OCI-M1 (cell line): ENCODE measurements around the gene PTPRK.
A peak's percentile ranks its signal among the peaks of the same experiment; 100 is the strongest.

Experiments
- DNase-seq: peaks from one replicate; lab custom pipeline; 2025; lab: John Stamatoyannopoulos, UW

Gene PTPRK

DNA sequence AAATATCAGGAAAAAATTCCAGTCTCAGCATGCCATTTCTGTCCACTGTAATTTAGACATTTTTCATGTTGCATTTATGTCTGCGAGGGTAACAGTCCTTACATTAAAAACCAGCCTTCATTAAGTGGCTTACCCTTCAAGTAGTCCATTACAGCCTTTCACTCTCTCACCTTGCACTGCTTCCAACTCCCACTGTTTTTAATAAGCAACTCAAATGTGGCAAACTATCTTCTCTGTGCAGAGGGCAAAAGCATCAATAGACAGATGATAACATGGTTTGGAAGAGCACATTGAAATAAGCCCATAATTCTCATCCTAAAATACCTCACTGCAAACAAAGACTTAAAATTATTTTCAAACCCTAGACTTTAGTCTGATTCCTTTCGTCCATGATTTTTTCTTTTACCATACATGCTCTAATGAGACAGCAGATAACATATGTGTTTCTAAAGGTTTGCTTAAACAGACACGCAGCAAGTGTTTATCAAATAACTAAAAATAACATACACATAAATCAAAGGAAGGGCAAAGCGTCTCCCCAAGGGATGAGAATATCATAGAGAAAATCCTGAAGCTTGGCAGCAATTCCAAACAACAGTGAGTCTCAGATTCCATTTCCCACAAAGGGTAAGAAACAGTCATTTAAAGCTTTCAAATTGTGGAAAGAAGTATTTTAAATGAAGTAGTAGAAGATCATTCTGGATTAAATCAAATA lies 130.4 kb downstream of the PTPRK start:
- DNase-seq: no peak

DNA sequence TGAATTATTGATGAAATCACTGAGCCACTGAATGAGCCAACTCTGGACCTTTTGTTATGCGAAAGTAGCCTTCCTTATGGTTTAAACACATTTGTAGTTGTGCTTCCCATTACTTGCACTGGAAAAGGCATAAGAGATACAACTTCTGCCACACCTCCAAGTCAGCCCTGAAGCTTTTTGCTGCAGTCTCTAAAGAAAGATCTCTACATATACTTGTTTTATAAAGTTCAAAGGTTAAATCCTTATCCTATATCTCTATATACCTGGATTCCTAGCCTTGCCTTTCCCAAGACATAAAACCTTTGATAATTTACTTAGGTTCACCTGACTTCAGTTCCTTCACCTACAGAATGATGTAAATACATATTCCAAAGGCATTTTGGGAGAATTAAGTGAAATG lies 132.0 kb downstream of the PTPRK start:
- no peak for DNase-seq

DNA sequence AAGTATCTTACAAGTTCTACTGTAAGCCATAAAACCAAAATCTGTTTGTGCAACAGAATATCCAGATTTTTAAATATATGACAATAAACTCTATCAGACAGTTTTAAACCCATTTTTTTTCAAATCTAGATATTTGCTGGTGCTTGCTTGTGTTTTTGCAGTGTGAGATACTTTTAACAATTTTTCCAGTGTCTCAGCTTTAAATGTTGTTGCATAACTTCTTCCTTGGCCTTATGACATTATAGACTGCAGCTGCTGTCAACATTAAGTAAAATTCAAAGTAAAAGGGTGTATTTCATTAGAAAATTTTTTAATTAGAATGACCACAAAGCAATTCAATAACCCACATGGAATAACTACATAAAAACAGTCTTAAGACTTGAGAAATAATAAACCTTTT lies 139.5 kb downstream of the PTPRK start:
- no peak for DNase-seq

DNA sequence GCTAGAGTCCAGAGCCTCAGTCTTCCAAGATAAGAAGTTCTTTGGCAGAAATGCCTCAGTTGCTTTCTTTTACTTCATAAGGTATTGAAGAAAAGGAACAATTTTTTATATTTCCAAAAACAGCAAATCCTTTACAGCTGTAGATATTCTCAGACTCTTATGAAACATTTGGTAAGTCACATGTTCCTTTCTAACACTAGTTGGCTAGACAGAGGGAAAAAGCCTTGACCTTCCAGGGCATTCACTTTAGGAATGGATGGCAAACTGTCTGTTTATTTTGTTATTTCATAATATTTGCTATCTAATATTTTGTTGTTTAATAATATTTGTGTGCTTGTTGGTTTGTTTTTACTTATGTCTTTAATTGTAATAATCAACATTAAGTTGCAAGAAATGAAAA lies 140.8 kb downstream of the PTPRK start:
- DNase-seq: no peak

DNA sequence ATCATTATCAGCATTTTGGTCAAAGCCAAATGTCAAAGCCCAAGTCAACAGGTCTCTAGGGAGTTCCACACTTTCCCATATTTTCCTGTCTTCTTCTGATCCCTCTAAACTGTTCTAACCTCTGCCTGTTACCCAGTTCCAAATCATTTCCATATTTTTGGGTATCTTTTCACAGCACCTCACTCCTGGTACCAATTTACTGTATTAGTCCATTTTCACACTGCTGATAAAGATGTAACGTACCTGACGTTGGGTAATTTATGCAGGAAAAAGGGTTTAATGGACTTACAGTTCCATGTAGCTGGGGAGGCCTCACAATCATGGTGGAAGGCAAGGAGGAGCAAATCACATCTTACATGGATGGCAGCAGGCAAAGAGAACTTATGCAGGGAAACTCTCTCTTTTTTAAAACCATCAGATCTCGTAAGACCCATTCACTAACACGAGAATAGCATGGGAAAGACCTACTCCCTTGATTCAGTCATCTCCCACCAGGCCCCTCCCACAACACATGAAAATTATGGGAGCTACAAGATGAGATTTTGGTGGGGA lies 143.4 kb downstream of the PTPRK start:
- DNase-seq: no peak

DNA sequence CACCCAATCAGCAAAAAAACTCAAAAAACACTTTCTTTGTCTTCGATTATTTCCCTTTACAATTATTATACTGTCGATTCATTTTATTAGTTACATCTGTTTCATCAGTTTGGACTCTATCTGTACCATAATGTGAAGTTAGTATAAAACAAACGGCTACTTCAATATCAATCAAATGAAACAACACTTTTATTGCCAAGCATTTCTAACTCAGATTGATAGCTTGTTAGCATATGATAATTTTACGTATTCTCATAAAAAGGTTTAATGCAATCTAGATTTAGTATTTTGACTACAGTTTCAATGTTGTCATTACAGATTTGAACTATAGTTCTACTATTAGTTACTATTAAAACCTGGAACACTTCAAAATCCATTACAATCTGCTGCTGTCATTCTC lies 149.3 kb downstream of the PTPRK start:
- no peak for DNase-seq

DNA sequence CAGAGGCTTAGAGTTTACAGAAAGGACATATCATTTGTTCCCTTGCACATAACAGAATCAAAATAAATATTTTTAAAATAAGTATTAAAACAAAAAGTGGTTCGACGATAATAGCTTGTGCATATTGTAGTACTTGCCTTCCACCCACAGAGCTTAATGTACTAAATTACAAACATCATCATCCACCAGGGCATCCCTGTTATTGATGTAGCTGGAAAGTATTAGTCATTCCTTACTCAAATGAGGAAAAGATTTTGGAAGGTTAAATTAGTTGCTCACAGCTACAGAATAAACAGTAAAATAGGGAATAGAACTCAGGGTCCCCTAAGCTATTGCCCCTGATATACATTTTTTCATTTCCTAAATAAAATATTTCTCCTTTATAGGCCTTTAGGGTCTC lies 150.3 kb downstream of the PTPRK start:
- peak; percentile 21 for DNase-seq

DNA sequence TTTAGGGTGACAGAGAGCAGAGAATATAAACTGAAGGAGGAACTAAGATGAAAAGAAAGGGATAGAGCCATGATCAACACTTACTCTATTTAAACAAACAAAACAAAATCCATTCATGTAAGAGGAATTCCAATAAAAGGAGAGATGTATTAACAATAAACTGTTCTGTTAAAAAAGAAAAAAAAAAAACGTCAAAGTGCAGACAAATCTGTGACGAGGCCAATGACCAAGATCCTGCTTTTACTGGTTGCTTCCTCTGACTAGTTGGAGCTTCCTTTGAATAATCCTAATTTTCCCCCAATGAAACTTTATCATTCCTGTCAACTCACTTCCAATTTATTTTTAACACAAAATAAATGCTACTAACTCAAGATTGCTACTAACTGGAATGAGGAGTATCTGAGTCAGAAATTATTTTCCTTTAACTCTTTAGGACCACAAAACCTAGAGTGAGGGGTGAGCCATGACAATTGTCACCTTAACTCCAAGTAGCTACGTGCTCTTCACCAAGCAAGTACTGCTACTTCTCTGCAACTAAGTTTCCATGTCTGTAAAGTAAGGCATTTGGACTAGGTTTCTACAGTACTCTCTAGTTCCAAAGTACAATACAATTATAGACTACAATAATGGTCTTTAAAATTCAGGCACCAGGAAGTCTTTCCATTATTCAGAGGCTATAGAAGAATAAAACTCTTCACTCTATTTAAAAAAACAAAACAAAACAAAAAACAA lies 152.0 kb downstream of the PTPRK start:
- no peak for DNase-seq

DNA sequence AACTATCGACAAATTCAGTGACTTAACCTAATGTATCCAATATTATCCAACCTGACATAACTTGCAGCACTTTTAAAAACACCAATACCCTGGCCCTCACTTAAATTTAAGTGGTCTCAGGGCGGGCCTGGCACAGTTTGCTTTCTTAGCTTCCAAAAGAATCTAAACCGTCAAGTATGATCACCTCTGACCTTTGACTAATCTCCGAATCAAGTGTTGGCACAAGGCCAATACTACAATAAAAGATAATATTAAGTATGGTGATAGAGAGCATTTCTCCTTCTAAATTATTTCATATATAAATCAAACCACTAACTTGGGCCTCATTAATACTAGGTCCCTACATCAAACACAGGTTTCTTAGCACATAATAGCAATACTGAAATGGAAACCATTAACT lies 153.0 kb downstream of the PTPRK start:
- DNase-seq: no peak

DNA sequence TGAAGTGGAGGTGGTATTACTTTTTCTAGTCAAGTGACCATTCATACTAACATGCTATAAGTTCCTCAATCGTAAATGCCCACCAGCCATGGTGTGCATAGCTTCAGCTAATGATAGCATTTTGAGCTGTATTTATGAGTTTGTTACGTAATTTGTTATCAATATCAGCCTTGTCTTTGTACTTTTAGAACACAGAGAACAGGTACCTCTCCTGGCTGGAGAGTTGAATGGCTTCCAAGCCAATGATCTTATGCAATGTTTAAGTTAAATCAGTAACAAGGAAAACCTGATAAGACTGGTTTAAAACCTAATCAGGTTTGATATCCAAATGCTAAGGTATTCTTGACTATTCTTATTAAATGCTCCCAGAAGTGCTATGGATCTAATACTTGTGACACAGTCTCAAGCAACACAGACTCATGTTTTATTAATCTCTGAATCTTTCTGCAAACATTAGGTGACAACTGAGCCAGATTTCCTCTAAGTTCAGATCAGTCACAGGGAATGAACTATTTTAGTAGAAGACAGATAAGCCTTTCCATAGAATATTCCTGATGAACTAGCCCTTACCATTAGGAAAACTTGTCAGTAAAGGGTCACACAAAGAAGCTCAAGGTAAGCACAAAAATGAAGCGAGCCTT lies 154.8 kb downstream of the PTPRK start:
- peak; percentile 19 for DNase-seq

DNA sequence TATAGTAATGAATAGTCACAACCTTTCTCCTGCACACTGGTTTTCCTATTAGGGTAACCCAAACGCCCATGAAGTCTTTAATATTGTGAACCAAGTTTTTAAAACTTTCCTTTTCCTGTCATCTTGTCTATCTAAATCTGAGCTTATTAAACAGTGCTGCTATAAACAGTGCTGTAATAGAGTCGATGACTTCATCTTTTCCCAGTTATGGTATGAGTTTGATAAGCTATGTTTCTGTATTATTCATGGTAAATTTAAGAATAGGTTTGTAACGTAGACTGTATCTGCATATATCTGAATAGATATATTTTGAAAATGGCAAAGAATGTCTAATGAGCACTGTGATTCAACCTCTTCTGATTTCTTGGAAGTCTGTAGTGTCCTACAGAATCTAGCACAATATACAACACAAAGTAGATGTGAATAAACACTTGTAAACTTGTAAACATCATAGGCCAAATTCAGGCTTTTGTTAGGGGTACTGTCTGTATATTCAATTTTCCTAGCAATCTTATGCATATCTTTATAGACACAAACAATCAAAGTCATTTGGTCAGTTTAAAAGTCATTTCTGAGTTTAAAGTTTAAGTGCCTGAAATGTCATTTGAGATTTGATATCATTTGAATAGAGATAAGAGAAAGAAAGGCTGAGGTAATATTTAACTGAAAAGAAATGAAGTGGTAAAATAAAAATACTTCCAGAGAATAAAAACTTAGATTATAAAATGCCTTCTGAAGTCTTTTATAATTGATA lies 155.5 kb downstream of the PTPRK start:
- DNase-seq: peak; percentile 16

DNA sequence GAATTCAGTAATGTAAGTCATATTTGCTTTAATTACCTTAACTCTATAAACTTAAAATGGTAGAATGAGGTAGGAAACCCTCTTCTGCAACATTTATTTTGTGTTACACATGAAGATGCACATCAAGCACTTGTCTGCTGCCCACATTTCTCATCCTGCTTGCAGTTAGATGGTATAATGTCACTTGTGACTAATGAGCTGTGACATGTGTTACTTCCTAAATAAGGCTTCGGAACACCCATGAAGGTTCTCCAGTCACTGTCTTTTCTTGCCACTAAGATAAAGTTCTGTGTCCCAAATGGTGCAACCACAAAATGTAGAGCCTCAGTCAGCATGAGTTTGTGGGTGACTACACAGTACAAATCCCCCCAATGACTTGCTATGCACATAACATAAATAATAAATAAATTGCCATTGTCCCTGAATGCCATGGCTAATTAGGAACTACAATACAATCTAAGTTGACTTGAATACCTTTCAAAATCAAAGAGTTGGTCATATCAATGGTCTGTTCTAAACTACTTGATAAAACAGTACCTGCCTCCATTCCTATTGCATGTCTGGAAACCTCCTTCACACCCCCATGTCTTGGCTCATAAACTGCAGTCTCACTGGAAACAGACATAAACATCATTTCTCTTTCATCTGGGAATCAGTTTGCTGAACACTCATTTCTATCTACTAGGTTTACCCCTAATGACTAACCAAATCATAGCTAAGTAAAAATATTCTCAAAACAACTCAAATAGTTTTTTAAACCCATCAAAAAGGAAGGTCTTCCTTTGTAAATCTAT lies 157.2 kb downstream of the PTPRK start:
- no peak for DNase-seq

DNA sequence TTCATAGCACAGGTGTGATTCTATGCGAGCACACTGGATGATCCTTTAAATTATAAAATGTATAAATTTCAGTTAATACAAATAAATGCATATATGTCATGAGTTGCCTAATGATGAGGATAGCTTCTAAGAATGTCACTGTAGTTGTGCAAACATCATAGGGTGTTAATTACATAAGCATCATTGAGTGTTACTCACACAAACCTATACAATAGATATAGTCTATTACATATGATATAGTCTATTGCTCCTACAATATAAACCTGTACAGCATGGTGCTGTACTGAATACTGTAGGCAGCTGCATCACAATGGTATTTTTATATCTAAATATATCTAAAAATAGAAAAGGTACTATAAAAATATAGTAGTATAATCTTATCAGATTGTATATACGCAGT lies 159.0 kb downstream of the PTPRK start:
- DNase-seq: no peak

DNA sequence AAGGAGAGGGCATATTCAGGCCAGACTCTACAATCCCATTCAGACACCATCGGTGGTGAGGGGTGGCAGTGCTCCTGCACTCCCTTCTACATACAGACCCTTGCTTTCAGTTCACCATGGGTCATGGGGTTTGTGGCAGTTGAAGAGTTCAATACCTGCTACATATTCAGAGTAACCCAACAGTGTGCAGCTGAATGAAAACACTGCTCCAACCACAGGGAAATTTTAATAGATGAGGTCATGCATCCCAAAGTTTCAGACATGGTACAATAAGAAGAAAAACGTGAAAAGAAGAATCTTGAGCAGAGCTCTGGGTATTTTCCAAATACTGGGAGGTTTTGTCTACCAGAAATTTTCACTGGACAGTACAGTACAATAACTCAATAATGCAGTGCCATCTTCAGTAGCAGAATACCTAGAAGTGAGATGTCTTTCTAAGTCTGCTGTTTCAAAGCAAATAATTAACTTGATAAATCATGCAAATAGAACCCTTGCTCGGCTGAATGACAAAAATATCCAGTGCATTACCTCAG lies 162.1 kb downstream of the PTPRK start:
- DNase-seq: no peak

DNA sequence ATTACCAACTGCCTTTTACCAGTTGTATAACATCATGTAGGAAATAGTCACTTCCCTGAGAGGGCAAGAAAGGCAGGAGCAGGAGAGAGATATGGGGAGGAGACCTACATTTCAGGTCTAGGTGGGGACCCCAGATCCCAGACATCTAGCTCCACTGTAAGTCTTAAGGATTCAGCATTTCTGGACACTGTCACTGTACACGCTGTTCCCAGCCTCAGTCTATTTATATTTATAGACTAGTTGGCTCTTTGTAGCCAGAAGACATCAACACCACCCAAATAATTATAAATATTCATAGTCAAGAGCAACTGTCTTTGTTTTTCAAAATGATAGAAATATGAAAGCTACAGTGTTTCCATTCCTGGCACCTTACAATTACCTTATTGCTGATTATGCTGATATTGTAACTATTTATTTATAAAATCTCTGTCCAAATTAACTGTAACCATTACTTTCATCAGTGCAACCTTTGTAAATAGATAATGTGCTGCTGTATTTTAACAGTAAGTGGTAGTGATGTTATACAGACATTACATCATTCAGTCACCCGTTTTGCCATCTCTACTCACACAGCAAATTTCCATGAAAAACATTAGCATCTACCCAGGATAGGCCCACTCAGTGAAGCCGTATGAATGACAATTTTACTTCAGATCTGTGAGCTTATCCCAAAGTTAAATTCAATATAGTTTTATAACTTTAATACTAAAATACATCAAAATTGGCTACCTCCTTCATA lies 162.8 kb downstream of the PTPRK start:
- no peak for DNase-seq

DNA sequence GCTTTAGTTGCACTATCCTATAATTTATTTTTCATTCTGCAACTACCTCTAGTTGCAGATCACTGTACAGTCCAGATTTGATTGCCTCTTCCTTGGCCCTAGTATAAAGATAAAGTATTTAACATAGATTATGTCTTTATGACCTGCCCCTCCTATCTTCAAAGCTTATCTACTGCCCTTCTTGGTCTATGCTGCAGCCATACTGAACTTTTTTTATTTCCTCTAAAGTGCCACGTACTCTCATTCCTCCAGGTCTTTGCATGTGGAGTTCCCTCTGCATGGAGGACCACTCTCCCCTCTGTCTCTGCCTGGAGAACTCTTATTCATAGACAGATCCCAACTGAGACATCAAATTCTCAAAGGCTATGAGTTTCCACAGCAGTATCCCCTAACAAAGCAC lies 168.0 kb downstream of the PTPRK start:
- DNase-seq: no peak

DNA sequence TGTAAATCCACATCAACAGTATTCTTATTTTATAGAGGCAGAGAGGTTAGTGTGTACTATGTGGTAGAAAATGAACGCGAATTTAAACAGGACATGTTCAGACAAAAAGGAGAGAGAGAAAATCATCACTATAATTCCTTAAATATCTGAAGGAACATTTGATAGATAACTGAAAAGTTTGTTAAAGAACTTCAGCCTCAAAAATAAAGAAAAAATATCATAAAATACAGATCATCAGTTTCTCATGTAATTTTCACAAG lies 169.2 kb downstream of the PTPRK start:
- DNase-seq: no peak

DNA sequence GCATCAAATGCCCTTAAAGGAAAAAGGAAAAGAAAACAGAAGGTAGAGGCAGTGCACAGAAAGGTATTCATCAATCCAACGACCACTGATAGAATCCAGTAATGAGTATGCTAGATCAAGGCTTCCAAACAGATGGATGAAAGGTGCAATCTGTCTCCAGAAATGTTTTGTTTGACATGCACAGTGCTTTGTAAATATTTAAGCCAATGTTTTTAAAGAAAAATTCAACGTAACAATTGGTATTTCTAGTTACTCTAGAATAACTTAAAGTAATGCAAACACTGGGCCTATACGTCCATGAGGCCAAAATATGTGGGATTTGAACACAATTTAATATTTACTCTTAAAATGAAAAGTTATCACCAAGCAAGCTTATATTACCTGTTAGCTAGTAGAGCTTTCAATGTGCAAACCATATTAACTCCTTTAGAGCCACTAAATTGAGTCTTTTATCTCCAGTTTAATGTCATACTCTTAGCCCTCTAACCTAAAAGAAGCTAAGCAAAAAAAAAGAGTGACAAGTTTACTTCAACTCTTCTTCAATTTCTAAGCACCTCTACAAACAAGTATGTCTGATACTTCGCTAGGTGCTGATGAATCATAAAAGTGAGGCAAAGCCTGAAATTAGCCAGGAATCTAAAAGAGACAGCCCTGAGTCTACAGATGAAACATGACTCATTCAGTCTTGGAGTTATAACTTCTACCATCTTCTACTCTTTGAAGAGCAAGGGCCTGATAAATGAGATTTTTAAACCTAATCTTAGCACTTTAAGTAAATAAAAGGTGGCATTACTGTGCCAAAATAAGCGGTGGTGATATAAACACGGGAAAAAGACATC lies 169.8 kb downstream of the PTPRK start:
- DNase-seq: no peak

DNA sequence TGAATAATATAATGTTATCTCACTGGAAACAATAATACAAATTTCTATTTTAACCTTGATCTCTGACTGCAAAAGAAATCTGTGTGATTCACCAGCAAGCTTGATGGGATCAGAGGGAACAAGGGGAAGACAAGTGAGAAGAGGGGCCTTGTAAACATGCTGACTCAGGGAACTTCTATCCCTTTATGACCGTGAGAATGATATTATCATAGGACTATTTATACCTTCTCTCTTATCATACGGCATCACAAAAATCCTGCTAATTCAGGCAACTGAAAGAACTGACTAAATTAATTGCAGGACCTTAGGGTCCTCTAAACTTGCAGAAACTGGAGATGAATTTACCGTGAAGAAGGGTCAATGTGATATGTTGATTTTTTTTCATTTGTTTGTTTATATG lies 173.3 kb downstream of the PTPRK start:
- peak; percentile 37 for DNase-seq

DNA sequence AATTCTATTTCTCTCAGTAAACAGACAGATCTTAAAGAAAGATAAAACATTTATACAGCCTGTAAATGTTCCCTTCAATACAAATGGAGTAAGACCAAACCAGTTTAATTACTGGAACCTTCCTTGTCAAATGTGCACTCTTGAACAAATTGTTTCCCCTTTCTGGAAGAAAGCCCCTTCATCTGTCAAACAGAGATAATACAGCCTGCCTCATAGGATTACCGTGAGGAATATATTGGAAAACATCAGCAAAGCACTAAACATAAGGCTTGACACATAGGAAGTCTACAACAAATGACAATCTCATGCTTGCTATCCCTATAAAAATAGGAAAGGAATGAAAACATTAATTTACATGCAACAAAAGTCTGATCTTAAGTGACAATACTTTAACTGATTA lies 173.8 kb downstream of the PTPRK start:
- DNase-seq: peak; percentile 62
